Neural progenitor cell (in vitro differentiated cells): ENCODE measurements around the gene SLC28A1. TPM values are rescaled to one million over a fixed set of nuclear protein-coding genes. Genes with fewer than 3 reads are reported as not detected.

Source experiments
- DNase-seq: peaks from one replicate; pipeline ENCODE4 v3.0.0-alpha.2; 2016; ENCODE audit warnings: low spot score
- H2AFZ ChIP-seq: fragments of 200-600 bp; sonication (generic); replicated peaks from 2 replicates; pipeline ENCODE4 v1.6.1; 2016; ENCODE audit warnings: antibody characterized with exemption
- H3F3A ChIP-seq: fragments of 200-600 bp; sonication (generic); 2 replicates; pipeline ENCODE4 v1.6.1; 2016; ENCODE audit warnings: antibody characterized with exemption, low read depth
- H3K27ac ChIP-seq: fragments of 200-600 bp; sonication (generic); 2 replicates; pipeline ENCODE4 v1.5.1; 2016; ENCODE audit warnings: mild to moderate bottlenecking
- H3K27me3 ChIP-seq: fragments of 200-600 bp; sonication (generic); 2 replicates; pipeline ENCODE4 v1.6.1; 2016; ENCODE audit warnings: mild to moderate bottlenecking, moderate library complexity
- H3K36me3 ChIP-seq: fragments of 200-600 bp; sonication (generic); 2 replicates; pipeline ENCODE4 v1.5.1; 2016
- H3K4me1 ChIP-seq: fragments of 200-600 bp; sonication (generic); 2 replicates; pipeline ENCODE4 v1.6.1; 2016; ENCODE audit warnings: mixed run types
- H3K4me2 ChIP-seq: fragments of 200-600 bp; sonication (generic); 2 replicates; pipeline ENCODE4 v1.6.1; 2016
- H3K4me3 ChIP-seq: fragments of 200-600 bp; sonication (generic); 2 replicates; pipeline ENCODE4 v1.5.1; 2016
- H3K79me2 ChIP-seq: fragments of 200-600 bp; sonication (generic); 2 replicates; pipeline ENCODE4 v1.6.1; 2016; ENCODE audit warnings: low read depth
- H3K9ac ChIP-seq: fragments of 200-600 bp; sonication (generic); 2 replicates; pipeline ENCODE4 v1.6.1; 2016
- H3K9me3 ChIP-seq: fragments of 200-600 bp; sonication (generic); 2 replicates; pipeline ENCODE4 v1.5.1; 2016; ENCODE audit warnings: low read depth
- H4K20me1 ChIP-seq: fragments of 200-600 bp; sonication (generic); 2 replicates; pipeline ENCODE4 v1.6.1; 2016; ENCODE audit warnings: low read depth
- H3K27ac Mint-ChIP-seq: 3 replicates; pipeline ENCODE4 v1.8.0; 2021; ENCODE audit warnings: mixed read lengths
- H3K27me3 Mint-ChIP-seq: 2 replicates; pipeline ENCODE4 v1.8.0; 2022; ENCODE audit warnings: low read depth, mild to moderate bottlenecking, inconsistent platforms, moderate library complexity, mixed read lengths; ENCODE audit not compliant: insufficient read depth
- H3K36me3 Mint-ChIP-seq: 3 replicates; pipeline ENCODE4 v1.8.0; 2021; ENCODE audit warnings: mixed read lengths
- H3K4me1 Mint-ChIP-seq: 3 replicates; pipeline ENCODE4 v1.8.0; 2021; ENCODE audit warnings: mixed read lengths
- H3K4me3 Mint-ChIP-seq: 3 replicates; pipeline ENCODE4 v1.8.0; 2021; ENCODE audit warnings: mild to moderate bottlenecking, moderate library complexity, mixed read lengths
- H3K9me3 Mint-ChIP-seq: 3 replicates; pipeline ENCODE4 v1.8.0; 2020; ENCODE audit warnings: mixed read lengths
- CTCF ChIP-seq: fragments of 200-600 bp; sonication (generic); IDR thresholded peaks from 2 replicates; pipeline ENCODE4 v1.5.1; 2017; ENCODE audit warnings: antibody characterized with exemption, mild to moderate bottlenecking
- EZH2 ChIP-seq: fragments of 200-600 bp; sonication (generic); IDR thresholded peaks from 2 replicates; pipeline ENCODE4 v1.6.1; 2017; ENCODE audit warnings: antibody characterized with exemption, mild to moderate bottlenecking, moderate library complexity
- EZH2phosphoT487 ChIP-seq: fragments of 200-600 bp; sonication (generic); IDR thresholded peaks from 2 replicates; pipeline ENCODE4 v1.6.1; 2017; ENCODE audit warnings: antibody characterized with exemption
- total RNA-seq: library from RNA; depleted of rRNA; stranded (reverse); fragments of >200 nt; gene quantifications from 2 replicates; pipeline ENCODE4 v1.2.3, GENCODE V29; 2015; ENCODE audit warnings: low replicate concordance

Gene SLC28A1
- total RNA-seq, 1 donor from 2014 or later = not detected

DNA sequence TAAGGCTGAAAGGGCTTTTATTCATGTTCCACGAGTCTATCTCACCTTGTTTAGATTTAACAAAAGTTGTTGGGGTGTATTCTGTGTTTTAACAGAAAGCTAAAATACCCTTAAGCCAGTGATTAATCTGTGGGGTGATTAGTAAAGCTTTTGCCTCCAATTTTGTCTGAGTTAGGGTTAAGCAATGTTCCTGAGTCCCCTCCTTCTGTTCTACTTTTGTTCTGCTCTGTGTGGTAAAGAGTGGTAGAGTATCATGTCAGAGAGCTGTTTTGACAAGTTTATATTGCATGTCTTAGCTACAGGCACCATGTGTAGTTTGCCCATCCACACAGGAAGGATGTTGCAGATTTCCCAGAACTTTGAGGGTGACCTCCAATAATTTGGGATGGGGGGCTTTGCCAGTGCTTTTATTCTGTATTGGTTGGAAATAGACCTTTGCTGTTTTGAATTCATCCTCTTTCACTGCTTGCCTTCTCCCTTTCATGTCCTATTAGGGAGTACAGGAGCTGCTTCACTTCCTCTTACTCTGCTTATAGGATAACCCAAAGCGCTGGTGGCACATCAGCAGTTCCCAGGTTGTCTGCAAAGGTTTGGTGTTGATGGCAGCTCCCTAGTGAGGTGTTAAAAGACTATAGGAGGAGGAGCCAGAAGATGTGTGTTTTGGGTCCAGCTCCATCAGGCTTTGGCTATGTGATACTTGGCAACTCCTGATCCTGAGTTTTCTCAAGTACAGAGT, 104.6 kb downstream of the SLC28A1 start:
- H3K36me3 Mint-ChIP-seq = no peaks in the 10 kb centered on the region
- no peak overlapping the region for H3K27ac ChIP-seq
- H3K27ac Mint-ChIP-seq = no peak overlapping the region
- H3K4me1 ChIP-seq = no peaks in the 10 kb centered on the region
- H3K36me3 ChIP-seq = no peaks in the 10 kb centered on the region
- no peak overlapping the region for H2AFZ ChIP-seq
- no peak overlapping the region for H3K4me2 ChIP-seq
- H3F3A ChIP-seq = no peaks in the 10 kb centered on the region
- no peaks in the 10 kb centered on the region for H3K9me3 Mint-ChIP-seq
- no peaks in the 10 kb centered on the region for H3K9me3 ChIP-seq
- H3K4me1 Mint-ChIP-seq = no peaks in the 10 kb centered on the region
- no peak overlapping the region for H3K4me3 ChIP-seq
- H3K79me2 ChIP-seq = no peaks in the 10 kb centered on the region
- DNase-seq = no peak
- H3K27me3 ChIP-seq = peaks cover 13% of the 10 kb centered on the region
- no peak for TF ChIP-seq EZH2phosphoT487
- TF ChIP-seq CTCF = no peak
- no peak for TF ChIP-seq EZH2
- H3K9ac ChIP-seq = no peak overlapping the region
- H3K4me3 Mint-ChIP-seq = no peak overlapping the region
- no peaks in the 10 kb centered on the region for H4K20me1 ChIP-seq
- peaks cover 9% of the 10 kb centered on the region for H3K27me3 Mint-ChIP-seq

DNA sequence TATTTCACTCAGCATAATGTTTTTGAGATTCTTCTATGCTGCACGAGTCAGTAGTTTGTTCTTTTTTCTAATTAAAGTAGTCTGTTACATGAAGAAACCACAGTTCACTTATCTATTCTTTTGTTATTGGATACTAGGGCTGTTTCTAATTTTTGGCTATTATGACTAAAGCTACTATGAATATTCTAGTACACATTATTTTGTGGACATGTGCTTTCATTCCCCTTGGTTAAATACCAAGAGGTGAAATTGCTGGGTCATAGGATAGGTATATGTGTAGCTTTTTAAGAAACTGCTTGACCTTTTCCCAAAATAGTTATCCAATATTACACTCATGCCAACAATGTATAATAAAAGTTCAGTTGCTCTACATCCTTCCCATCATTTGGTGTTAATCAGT, 106.0 kb downstream of the SLC28A1 start:
- Histone ChIP-seq H3K9ac (no peak overlapping the region), H4K20me1 (no peaks in the 10 kb centered on the region), H3K79me2 (no peaks in the 10 kb centered on the region), H3K4me3 (no peak overlapping the region), H3K4me1 (no peaks in the 10 kb centered on the region), H3F3A (no peaks in the 10 kb centered on the region), H3K36me3 (no peaks in the 10 kb centered on the region), H3K27me3 (no peaks in the 10 kb centered on the region), H2AFZ (no peak overlapping the region), H3K27ac (no peak overlapping the region), H3K9me3 (no peaks in the 10 kb centered on the region), H3K4me2 (no peak overlapping the region)
- Mint-ChIP-seq H3K36me3 (no peaks in the 10 kb centered on the region), H3K4me3 (no peak overlapping the region), H3K27me3 (peaks cover 6% of the 10 kb centered on the region), H3K9me3 (no peaks in the 10 kb centered on the region), H3K27ac (no peak overlapping the region), H3K4me1 (no peaks in the 10 kb centered on the region)
- TF ChIP-seq CTCF (no peak), EZH2 (no peak), EZH2phosphoT487 (no peak)
- no peak for DNase-seq

DNA sequence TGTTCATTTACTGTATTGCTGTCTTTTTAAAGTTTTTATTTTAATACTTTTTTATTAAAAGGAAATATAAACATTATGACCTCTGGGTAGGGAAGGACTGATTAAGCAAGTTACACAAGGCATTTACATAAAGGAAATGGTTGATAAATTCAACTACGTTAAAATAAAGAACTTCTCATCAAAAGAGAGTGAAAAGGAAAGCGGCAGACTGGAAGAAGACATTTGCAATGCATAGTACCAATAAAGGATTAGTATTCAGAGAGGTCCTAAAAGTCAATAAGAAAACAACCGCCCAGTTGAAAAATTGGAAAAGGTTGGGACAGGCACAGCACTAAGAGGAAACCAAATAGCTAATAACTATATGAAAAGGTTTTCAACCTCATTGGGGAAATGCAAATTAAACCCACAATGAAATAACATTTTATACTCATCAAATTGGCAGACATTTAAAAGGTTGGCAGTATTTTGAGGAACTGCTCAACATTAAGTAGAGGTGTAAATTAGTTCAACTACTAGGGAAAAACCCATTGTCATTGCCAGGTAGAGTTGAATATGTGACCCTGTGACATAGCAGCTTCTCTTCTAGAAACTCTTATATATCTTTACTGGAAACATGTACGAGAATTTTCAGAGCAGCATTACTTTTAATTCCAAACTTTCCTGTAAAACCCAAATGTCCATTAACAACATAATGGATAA, 106.7 kb downstream of the SLC28A1 start:
- Histone ChIP-seq H3K79me2 (no peaks in the 10 kb centered on the region), H3K9me3 (no peaks in the 10 kb centered on the region), H3K4me2 (no peak overlapping the region), H3K27me3 (no peaks in the 10 kb centered on the region), H3K36me3 (no peaks in the 10 kb centered on the region), H3K4me3 (no peak overlapping the region), H3F3A (no peaks in the 10 kb centered on the region), H4K20me1 (no peaks in the 10 kb centered on the region), H3K4me1 (no peaks in the 10 kb centered on the region), H3K27ac (no peak overlapping the region), H2AFZ (no peak overlapping the region), H3K9ac (no peak overlapping the region)
- Mint-ChIP-seq H3K27me3 (peaks cover 6% of the 10 kb centered on the region), H3K9me3 (no peaks in the 10 kb centered on the region), H3K4me1 (no peaks in the 10 kb centered on the region), H3K36me3 (no peaks in the 10 kb centered on the region), H3K27ac (no peak overlapping the region), H3K4me3 (no peak overlapping the region)
- no peak for DNase-seq
- TF ChIP-seq EZH2phosphoT487 = no peak
- no peak for TF ChIP-seq EZH2
- TF ChIP-seq CTCF = no peak
